ENCODE measurements around the gene AFF3.

The AFF3 gene

GRCh38 chr2:99821984-99822383, 320.4 kb downstream of the AFF3 start:
- DNase-seq (ENCODE audit: low read depth), result no peak

GRCh38 chr2:99821572-99821971, 320.8 kb downstream of the AFF3 start:
- no peak for DNase-seq (ENCODE audit: low read depth)

- no peak for DNase-seq (ENCODE audit: low read depth)
Measured at GRCh38 chr2:99821039-99821438, 321.4 kb downstream of the AFF3 start.

GRCh38 chr2:99819766-99820165, 322.6 kb downstream of the AFF3 start:
- DNase-seq (ENCODE audit: low read depth), result no peak

GRCh38 chr2:99818842-99819241, 323.5 kb downstream of the AFF3 start:
- DNase-seq (ENCODE audit: low read depth), result no peak

GRCh38 chr2:99816908-99817307, 325.5 kb downstream of the AFF3 start:
- DNase-seq (ENCODE audit: low read depth), result no peak

GRCh38 chr2:99812426-99812825, 330.0 kb downstream of the AFF3 start:
- no peak for DNase-seq (ENCODE audit: low read depth)

GRCh38 chr2:99811544-99811943, 330.8 kb downstream of the AFF3 start:
- no peak for DNase-seq (ENCODE audit: low read depth)

- no peak for DNase-seq (ENCODE audit: low read depth)
Measured at GRCh38 chr2:99810225-99810624, 332.2 kb downstream of the AFF3 start.

- no peak for DNase-seq (ENCODE audit: low read depth)
Measured at GRCh38 chr2:99809259-99809900, 333.0 kb downstream of the AFF3 start.

- DNase-seq (ENCODE audit: low read depth), result no peak
Measured at GRCh38 chr2:99808361-99809200, 333.8 kb downstream of the AFF3 start.

GRCh38 chr2:99806758-99807157, 335.6 kb downstream of the AFF3 start:
- no peak for DNase-seq (ENCODE audit: low read depth)

- no peak for DNase-seq (ENCODE audit: low read depth)
Measured at GRCh38 chr2:99805930-99806476, 336.4 kb downstream of the AFF3 start.

GRCh38 chr2:99803846-99804245, 338.5 kb downstream of the AFF3 start:
- no peak for DNase-seq (ENCODE audit: low read depth)

GRCh38 chr2:99802734-99803133, 339.7 kb downstream of the AFF3 start:
- no peak for DNase-seq (ENCODE audit: low read depth)

GRCh38 chr2:99801327-99801901, 341.0 kb downstream of the AFF3 start:
- DNase-seq (ENCODE audit: low read depth), result no peak

GRCh38 chr2:99797475-99797874, 344.9 kb downstream of the AFF3 start:
- no peak for DNase-seq (ENCODE audit: low read depth)

GRCh38 chr2:99794414-99794813, 348.0 kb downstream of the AFF3 start:
- no peak for DNase-seq (ENCODE audit: low read depth)

GRCh38 chr2:99793022-99793421, 349.4 kb downstream of the AFF3 start:
- DNase-seq (ENCODE audit: low read depth), result no peak

- DNase-seq (ENCODE audit: low read depth), result no peak
Measured at GRCh38 chr2:99789849-99790248, 352.5 kb downstream of the AFF3 start.

- no peak for DNase-seq (ENCODE audit: low read depth)
Measured at GRCh38 chr2:99787769-99788382, 354.5 kb downstream of the AFF3 start.

- DNase-seq (ENCODE audit: low read depth), result no peak
Measured at GRCh38 chr2:99786636-99787390, 355.6 kb downstream of the AFF3 start.

Measured in stimulated activated CD4-positive, alpha-beta T cell treated with anti-CD3 and anti-CD28 coated beads, Interleukin-2, amount 100 ng/mL, for 4 hours (primary cell).